HepG2 (cell line): Measurements from ENCODE around the gene IFNA2. TPM values are rescaled to one million over a fixed set of nuclear protein-coding genes. Genes with fewer than 3 reads are reported as not detected.

ENCODE experiments used
- AHR ChIP-seq: IDR thresholded peaks from 2 replicates; pipeline ENCODE4 v1.6.1; 2018; ENCODE audit warnings: missing genetic modification reagents, missing compliant biosample characterization
- CREB1 ChIP-seq, 2 experiments: fragments of 450-650 bp in 1 of 2; IDR thresholded peaks; 2 replicates each; pipeline ENCODE4 v1.6.1; 2016 to 2017; ENCODE audit warnings: control low read depth in 1 of 2, mild to moderate bottlenecking in 1 of 2, missing compliant biosample characterization in 1 of 2, missing genetic modification characterization in 1 of 2
- EED ChIP-seq: sonication (generic); formaldehyde crosslinking; IDR thresholded peaks from 2 replicates; pipeline ENCODE4 v1.5.0; 2020; ENCODE audit warnings: mild to moderate bottlenecking, missing genetic modification reagents
- GABPA ChIP-seq, 2 experiments: IDR thresholded peaks; 2 replicates each; pipeline ENCODE4 v1.6.1; 2011 to 2016; ENCODE audit warnings: low read depth in 2 of 2, low read length in 1 of 2, missing biosample characterization in 1 of 2, missing genetic modification characterization in 1 of 2
- MBD4 ChIP-seq: IDR thresholded peaks from 2 replicates; pipeline ENCODE4 v1.6.1; 2012; ENCODE audit warnings: low read length, inconsistent platforms, borderline replicate concordance
- NCOA5 ChIP-seq: sonication (generic); formaldehyde crosslinking; IDR thresholded peaks from 2 replicates; pipeline ENCODE4 v1.4.0; 2020; ENCODE audit warnings: missing genetic modification reagents
- ZIK1 ChIP-seq: sonication (generic); formaldehyde crosslinking; IDR thresholded peaks from 2 replicates; pipeline ENCODE4 v1.5.0; 2020; ENCODE audit warnings: mild to moderate bottlenecking, low read depth, missing genetic modification reagents, borderline replicate concordance
- ZNF570 ChIP-seq: sonication (generic); formaldehyde crosslinking; IDR thresholded peaks from 2 replicates; pipeline ENCODE4 v1.4.0; 2020; ENCODE audit warnings: mild to moderate bottlenecking, missing genetic modification reagents, borderline replicate concordance
- ZNF652 ChIP-seq: IDR thresholded peaks from 2 replicates; pipeline ENCODE4 v1.6.1; 2016; ENCODE audit warnings: low read depth, borderline replicate concordance
- ZNF781 ChIP-seq: sonication (generic); formaldehyde crosslinking; IDR thresholded peaks from 2 replicates; pipeline ENCODE4 v1.5.1; 2020; ENCODE audit warnings: borderline replicate concordance, mild to moderate bottlenecking, missing genetic modification reagents; ENCODE audit errors: not compliant biosample characterization
- ZNF850 ChIP-seq: sonication (generic); formaldehyde crosslinking; conservative IDR thresholded peaks from 2 replicates; pipeline ENCODE4 v1.9.0; 2021; ENCODE audit warnings: mild to moderate bottlenecking, missing genetic modification reagents
- ZSCAN9 ChIP-seq: IDR thresholded peaks from 2 replicates; pipeline ENCODE4 v1.6.1; 2016; ENCODE audit warnings: borderline replicate concordance
- polyA plus RNA-seq, 8 experiments: library from polyadenylated mRNA; depleted of rRNA in 3 of 8; stranded (reverse) in 7 of 8; unstranded in 1 of 8; fragments of >200 nt; fragmentation: Illumina TruSeq in 4 of 8; extraction: Trizol in 4 of 8; gene quantifications; 2 replicates each; pipeline versions ENCODE4 v1.2.1 to v1.2.3, GENCODE V29; 2011 to 2016; ENCODE audit warnings: low read depth in 4 of 8, missing spikeins in 1 of 8, mixed read lengths in 1 of 8; ENCODE audit not compliant: insufficient read depth in 1 of 8
- total RNA-seq, 5 experiments: library from RNA; depleted of rRNA; stranded (reverse); fragments of >200 nt; fragmentation: Illumina TruSeq; extraction: Trizol; gene quantifications; 2 replicates each; pipeline ENCODE4 v1.2.3, GENCODE V29; 2016; ENCODE audit warnings: low read depth in 1 of 5
- TF ChIP-seq, protein P1 (sequence below): sonication (generic); formaldehyde crosslinking; IDR thresholded peaks from 2 replicates; pipeline ENCODE4 v1.8.1; 2023; ENCODE audit warnings: mild to moderate bottlenecking, missing genetic modification reagents
- TF ChIP-seq, protein P2 (sequence below): sonication (generic); formaldehyde crosslinking; IDR thresholded peaks from 2 replicates; pipeline ENCODE4 v1.4.0; 2020; ENCODE audit warnings: mild to moderate bottlenecking, missing genetic modification reagents
- TF ChIP-seq, protein P3 (sequence below): sonication (generic); formaldehyde crosslinking; IDR thresholded peaks from 2 replicates; pipeline ENCODE4 v1.5.0; 2020; ENCODE audit warnings: mild to moderate bottlenecking, missing genetic modification reagents, borderline replicate concordance
- TF ChIP-seq, protein P4 (sequence below): sonication (generic); formaldehyde crosslinking; IDR thresholded peaks from 2 replicates; pipeline ENCODE4 v1.8.0; 2022; ENCODE audit warnings: missing genetic modification reagents, low read depth, mild to moderate bottlenecking, borderline replicate concordance

Gene IFNA2
- total and polyA plus RNA-seq, 2 of the 13 experiments (the other 11 are each of a cell fraction or from before 2014, with no cell fraction given), result not detected

DNA sequence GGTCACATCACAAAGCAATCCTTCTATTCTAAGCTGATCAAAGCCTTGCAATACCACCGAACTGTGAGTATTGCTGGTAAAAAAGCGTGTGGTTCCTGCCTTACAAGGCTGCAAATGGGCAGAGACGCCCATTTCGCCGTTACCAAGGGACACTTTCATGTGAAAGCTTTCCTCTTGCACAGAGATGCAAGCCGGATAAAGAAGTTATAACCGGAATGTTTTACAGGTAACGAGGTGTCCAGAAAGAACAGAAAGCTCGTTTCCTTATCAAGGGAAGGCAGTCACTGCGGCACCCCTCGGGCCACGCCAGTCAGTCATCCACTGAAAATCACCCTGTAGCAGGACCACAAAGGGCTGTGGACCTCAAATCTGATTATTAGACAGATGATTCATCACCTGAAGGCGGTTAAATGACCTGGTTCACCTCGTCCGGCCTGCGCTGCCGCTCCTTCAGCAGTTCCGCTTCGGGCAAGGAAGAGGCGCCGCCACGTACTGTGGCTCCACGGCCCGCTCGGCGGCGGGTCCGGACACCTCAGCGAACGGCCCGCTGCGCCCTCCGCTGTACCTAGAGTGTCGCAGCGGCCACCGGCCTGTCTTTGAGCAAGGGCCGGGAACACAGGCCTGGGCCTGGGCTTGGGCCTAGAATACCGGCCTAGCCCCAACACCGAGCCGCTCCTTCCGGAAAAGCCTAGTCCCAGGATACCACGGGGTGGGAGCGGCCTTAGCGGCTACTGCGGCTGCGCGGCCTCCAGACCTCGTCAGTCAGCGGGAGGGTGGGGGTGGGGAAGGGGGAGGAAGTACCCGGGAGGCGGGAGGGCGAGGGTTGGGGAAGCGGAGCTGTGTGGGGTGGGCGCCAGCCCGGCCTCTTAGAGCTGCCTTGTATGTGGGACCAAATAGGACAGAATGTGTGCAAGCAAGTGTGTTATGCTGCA lies 50.2 kb downstream of the IFNA2 start, which contains the start of gene KLHL9 (continued):
- TF ChIP-seq, protein P1, sequence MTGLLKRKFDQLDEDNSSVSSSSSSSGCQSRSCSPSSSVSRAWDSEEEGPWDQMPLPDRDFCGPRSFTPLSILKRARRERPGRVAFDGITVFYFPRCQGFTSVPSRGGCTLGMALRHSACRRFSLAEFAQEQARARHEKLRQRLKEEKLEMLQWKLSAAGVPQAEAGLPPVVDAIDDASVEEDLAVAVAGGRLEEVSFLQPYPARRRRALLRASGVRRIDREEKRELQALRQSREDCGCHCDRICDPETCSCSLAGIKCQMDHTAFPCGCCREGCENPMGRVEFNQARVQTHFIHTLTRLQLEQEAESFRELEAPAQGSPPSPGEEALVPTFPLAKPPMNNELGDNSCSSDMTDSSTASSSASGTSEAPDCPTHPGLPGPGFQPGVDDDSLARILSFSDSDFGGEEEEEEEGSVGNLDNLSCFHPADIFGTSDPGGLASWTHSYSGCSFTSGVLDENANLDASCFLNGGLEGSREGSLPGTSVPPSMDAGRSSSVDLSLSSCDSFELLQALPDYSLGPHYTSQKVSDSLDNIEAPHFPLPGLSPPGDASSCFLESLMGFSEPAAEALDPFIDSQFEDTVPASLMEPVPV, result no peak
- TF ChIP-seq MBD4 (no peak), ZNF850 (no peak), ZNF781 (CRISPR knock-in tag) (peak; percentile 90), CREB1 (IDR thresholded peaks at IDR 0.05) (no peak), CREB1 (CRISPR knock-in tag; IDR thresholded peaks at IDR 0.05) (0 out of 2 replicates have a peak, but pooled peaks have one; percentile 24), ZNF570 (CRISPR knock-in tag) (no peak), AHR (CRISPR knock-in tag) (peak; percentile 42; the same call in 1 of the 2 replicates), ZIK1 (peak; percentile 90; the same call in 1 of the 2 replicates), NCOA5 (CRISPR knock-in tag) (no peak), GABPA (IDR thresholded peaks at IDR 0.05; ENCODE audit: low read depth, low read length) (no peak; the same call in 1 of the 2 replicates), GABPA (CRISPR knock-in tag; IDR thresholded peaks at IDR 0.05; ENCODE audit: low read depth) (peak; percentile 72), ZNF652 (CRISPR knock-in tag) (no peak), ZSCAN9 (CRISPR knock-in tag) (peak; percentile 58; the same call in 1 of the 2 replicates), EED (CRISPR knock-in tag) (peak; percentile 85; the same call in 1 of the 2 replicates)
- TF ChIP-seq, protein P2, sequence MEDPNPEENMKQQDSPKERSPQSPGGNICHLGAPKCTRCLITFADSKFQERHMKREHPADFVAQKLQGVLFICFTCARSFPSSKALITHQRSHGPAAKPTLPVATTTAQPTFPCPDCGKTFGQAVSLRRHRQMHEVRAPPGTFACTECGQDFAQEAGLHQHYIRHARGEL, result no peak
- TF ChIP-seq, protein P3, sequence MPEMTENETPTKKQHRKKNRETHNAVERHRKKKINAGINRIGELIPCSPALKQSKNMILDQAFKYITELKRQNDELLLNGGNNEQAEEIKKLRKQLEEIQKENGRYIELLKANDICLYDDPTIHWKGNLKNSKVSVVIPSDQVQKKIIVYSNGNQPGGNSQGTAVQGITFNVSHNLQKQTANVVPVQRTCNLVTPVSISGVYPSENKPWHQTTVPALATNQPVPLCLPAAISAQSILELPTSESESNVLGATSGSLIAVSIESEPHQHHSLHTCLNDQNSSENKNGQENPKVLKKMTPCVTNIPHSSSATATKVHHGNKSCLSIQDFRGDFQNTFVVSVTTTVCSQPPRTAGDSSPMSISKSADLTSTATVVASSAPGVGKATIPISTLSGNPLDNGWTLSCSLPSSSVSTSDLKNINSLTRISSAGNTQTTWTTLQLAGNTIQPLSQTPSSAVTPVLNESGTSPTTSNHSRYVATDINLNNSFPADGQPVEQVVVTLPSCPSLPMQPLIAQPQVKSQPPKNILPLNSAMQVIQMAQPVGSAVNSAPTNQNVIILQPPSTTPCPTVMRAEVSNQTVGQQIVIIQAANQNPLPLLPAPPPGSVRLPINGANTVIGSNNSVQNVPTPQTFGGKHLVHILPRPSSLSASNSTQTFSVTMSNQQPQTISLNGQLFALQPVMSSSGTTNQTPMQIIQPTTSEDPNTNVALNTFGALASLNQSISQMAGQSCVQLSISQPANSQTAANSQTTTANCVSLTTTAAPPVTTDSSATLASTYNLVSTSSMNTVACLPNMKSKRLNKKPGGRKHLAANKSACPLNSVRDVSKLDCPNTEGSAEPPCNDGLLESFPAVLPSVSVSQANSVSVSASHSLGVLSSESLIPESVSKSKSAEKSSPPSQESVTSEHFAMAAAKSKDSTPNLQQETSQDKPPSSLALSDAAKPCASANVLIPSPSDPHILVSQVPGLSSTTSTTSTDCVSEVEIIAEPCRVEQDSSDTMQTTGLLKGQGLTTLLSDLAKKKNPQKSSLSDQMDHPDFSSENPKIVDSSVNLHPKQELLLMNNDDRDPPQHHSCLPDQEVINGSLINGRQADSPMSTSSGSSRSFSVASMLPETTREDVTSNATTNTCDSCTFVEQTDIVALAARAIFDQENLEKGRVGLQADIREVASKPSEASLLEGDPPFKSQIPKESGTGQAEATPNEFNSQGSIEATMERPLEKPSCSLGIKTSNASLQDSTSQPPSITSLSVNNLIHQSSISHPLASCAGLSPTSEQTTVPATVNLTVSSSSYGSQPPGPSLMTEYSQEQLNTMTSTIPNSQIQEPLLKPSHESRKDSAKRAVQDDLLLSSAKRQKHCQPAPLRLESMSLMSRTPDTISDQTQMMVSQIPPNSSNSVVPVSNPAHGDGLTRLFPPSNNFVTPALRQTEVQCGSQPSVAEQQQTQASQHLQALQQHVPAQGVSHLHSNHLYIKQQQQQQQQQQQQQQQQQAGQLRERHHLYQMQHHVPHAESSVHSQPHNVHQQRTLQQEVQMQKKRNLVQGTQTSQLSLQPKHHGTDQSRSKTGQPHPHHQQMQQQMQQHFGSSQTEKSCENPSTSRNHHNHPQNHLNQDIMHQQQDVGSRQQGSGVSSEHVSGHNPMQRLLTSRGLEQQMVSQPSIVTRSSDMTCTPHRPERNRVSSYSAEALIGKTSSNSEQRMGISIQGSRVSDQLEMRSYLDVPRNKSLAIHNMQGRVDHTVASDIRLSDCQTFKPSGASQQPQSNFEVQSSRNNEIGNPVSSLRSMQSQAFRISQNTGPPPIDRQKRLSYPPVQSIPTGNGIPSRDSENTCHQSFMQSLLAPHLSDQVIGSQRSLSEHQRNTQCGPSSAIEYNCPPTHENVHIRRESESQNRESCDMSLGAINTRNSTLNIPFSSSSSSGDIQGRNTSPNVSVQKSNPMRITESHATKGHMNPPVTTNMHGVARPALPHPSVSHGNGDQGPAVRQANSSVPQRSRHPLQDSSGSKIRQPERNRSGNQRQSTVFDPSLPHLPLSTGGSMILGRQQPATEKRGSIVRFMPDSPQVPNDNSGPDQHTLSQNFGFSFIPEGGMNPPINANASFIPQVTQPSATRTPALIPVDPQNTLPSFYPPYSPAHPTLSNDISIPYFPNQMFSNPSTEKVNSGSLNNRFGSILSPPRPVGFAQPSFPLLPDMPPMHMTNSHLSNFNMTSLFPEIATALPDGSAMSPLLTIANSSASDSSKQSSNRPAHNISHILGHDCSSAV (CRISPR knock-in tag), result no peak
- TF ChIP-seq, protein P4, sequence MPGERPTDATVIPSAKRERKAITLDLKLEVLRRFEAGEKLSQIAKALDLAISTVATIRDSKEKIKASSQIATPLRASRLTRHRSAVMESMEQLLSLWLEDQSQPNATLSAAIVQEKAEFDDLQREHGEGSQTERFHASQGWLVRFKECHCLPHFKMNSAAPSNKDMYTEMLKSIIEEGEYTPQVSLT (CRISPR knock-in tag), result no peak; the same call in 1 of the 2 replicates
